GM13977 (cell line): Measurements from ENCODE around the gene MARS2.
"Not testable (repeated sequence)": the region's sequence is repeated elsewhere in the genome, so short reads cannot be mapped to it uniquely, and the experiment has no call there.

Source experiments
- DNase-seq: peaks from one replicate; pipeline ENCODE4 v3.0.0; 2012; ENCODE audit warnings: low spot score
- in situ Hi-C: fragments of 300-500 bp; cut with MboI; formaldehyde crosslinking; loops from one replicate; pipeline ENCODE4 v1.12.0; 2022; ENCODE audit warnings: low sequenced_read_pairs, low pct_unique_long_range_greater_than_20kb, mixed read lengths, inconsistent platforms; ENCODE audit not compliant: unreplicated experiment
- TF ChIP-seq, protein P1 (sequence below): IDR thresholded peaks from 2 replicates; pipeline ENCODE4 v1.5.1; 2012; ENCODE audit warnings: mild to moderate bottlenecking, control low read depth; ENCODE audit not compliant: insufficient read depth; ENCODE audit errors: extremely low read depth, missing control alignments

MARS2 gene

GRCh38 chr2:197717863-197718262, 12.7 kb downstream of the MARS2 start:
- no peak for DNase-seq
- TF ChIP-seq, protein P1, sequence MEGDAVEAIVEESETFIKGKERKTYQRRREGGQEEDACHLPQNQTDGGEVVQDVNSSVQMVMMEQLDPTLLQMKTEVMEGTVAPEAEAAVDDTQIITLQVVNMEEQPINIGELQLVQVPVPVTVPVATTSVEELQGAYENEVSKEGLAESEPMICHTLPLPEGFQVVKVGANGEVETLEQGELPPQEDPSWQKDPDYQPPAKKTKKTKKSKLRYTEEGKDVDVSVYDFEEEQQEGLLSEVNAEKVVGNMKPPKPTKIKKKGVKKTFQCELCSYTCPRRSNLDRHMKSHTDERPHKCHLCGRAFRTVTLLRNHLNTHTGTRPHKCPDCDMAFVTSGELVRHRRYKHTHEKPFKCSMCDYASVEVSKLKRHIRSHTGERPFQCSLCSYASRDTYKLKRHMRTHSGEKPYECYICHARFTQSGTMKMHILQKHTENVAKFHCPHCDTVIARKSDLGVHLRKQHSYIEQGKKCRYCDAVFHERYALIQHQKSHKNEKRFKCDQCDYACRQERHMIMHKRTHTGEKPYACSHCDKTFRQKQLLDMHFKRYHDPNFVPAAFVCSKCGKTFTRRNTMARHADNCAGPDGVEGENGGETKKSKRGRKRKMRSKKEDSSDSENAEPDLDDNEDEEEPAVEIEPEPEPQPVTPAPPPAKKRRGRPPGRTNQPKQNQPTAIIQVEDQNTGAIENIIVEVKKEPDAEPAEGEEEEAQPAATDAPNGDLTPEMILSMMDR, result no peak
- in situ Hi-C loops, result no loop called here

DNA sequence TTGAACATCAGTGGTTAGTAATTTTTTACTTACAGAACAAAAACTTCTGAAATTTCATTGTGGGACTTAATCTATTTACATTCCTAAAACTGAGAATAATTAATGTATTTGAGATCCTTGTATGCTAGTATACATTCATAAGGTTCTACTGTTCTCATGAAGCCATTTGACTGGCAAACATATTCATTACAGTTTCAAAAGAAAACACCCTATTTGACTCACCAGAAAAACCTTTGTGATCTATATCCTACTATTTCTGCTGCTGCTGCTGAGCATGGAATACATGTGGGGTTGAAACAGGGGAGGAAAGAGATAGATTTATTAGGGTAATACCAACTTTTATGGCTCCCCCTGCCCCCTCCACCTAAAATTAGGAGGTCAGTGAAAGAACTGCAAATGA, 21.8 kb downstream of the MARS2 start:
- in situ Hi-C loops, result no loop called here
- TF ChIP-seq, protein P1, result no peak
- no peak for DNase-seq

DNA sequence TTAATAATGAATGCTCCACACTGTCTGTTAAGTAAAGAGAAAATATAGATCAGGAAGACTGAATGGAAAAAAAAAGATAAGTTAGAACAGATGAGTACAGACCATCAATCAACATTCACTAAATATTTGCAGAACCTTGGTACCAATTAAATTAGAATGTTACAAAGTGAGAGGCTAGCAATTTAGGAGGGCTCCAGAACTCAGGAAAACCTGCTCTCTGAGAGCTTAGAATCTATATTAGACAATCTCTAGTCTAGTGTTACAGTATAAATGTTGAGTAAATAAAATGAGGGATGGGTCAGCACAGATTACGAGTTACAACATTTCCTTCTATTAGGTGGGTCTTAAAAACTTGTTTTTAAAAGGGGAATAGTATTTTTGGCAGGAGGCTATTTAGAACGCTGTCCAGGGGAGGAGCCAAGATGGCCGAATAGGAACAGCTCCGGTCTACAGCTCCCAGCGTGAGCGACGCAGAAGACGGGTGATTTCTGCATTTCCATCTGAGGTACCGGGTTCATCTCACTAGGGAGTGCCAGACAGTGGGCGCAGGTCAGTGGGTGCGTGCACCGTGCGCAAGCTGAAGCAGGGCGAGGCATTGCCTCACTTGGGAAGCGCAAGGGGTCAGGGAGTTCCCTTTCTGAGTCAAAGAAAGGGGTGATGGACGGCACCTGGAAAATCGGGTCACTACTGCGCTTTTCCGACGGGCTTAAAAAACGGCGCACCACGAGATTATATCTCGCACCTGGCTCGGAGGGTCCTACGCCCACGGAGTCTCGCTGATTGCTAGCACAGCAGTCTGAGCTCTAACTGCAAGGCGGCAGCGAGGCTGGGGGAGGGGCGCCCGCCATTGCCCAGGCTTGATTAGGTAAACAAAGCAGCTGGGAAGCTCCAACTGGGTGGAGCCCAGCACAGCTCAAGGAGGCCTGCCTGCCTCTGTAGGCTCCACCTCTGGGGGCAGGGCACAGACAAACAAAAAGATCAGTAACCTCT, 23.7 kb downstream of the MARS2 start:
- DNase-seq, in situ Hi-C loops: not testable (repeated sequence)

- in situ Hi-C loops, result no loop called here
- TF ChIP-seq, protein P1, result no peak
- no peak for DNase-seq
Observed at GRCh38 chr2:197740200-197740599, 35.0 kb downstream of the MARS2 start.
